K562 (cell line): Measurements from ENCODE around the gene PSMA8. TPM values are rescaled to one million over a fixed set of nuclear protein-coding genes. Genes with fewer than 3 reads are reported as not detected.
"Not testable (repeated sequence)": the region's sequence is repeated elsewhere in the genome, so short reads cannot be mapped to it uniquely, and the experiment has no call there.

Experiments
- ATAC-seq: fragments of 200-7000 bp; cut with Tn5 transposase; 3 replicates; pipeline ENCODE4 v1.9.1; 2020; ENCODE audit warnings: moderate library complexity
- BruUV-seq: library from RNA; stranded (reverse); fragments of 400-500 nt; replicated peaks from 2 replicates; lab custom pipeline; 2021; lab: Mats Ljungman, UMichigan
- CTCF ChIA-PET: fragments of 300-600 bp; formaldehyde crosslinking; extraction: SDS; loops from one replicate; lab custom pipeline; 2021; ENCODE audit warnings: low intra/inter-chr PET ratio; lab: Yijun Ruan, JAX
- POLR2A ChIA-PET: fragments of 300-600, 350-650 bp; sonication (Branson Sonifier 250); formaldehyde crosslinking; extraction: SDS; loops from one replicate; lab custom pipeline; 2021; ENCODE audit warnings: antibody characterized with exemption, inconsistent platforms; lab: Yijun Ruan, JAX
- DNase-seq, 4 experiments: peaks; one replicate each; pipeline versions ENCODE4 v3.0.0 to v3.0.0-alpha.2; 2011 to 2018; ENCODE audit warnings: low spot score in 3 of 4, mixed read lengths in 3 of 4; ENCODE audit errors: extremely low read depth in 1 of 4
- FAIRE-seq: peaks from 2 replicates; lab custom pipeline; 2011; peaks lifted over from hg19 to GRCh38; lab: Jason Lieb, UNC
- H2AFZ ChIP-seq: 2 replicates; pipeline ENCODE4 v1.6.0; 2011; ENCODE audit warnings: low read depth, low read length, control low read depth, inconsistent platforms
- H3K27ac ChIP-seq: fragments of 200-600 bp; 3 replicates; pipeline ENCODE4 v1.8.0; 2011; ENCODE audit warnings: low read depth, mild to moderate bottlenecking, control low read depth, inconsistent platforms, low read length, moderate library complexity, mixed read lengths; ENCODE audit errors: extremely low read depth
- H3K27me3 ChIP-seq, 2 experiments: fragments of 300-600 bp in 1 of 2; 2 replicates in 1 of 2; 3 replicates in 1 of 2; pipeline versions ENCODE4 v1.6.0 to v1.8.0; 2011; ENCODE audit warnings: inconsistent platforms in 2 of 2, low read length in 2 of 2, mild to moderate bottlenecking in 1 of 2, mixed read lengths in 1 of 2, moderate library complexity in 1 of 2; ENCODE audit not compliant: control insufficient read depth in 2 of 2, insufficient read depth in 2 of 2
- H3K36me3 ChIP-seq: fragments of 300-600 bp; 3 replicates; pipeline ENCODE4 v1.8.0; 2011; ENCODE audit warnings: mild to moderate bottlenecking, low read length, inconsistent platforms; ENCODE audit not compliant: control insufficient read depth, insufficient read depth
- H3K4me1 ChIP-seq, 2 experiments: fragments of 200-600 bp in 1 of 2; replicated peaks in 1 of 2; 2 replicates in 1 of 2; 3 replicates in 1 of 2; pipeline versions ENCODE4 v1.5.1 to v1.8.0; 2011; ENCODE audit warnings: inconsistent platforms in 2 of 2, low read length in 2 of 2, mild to moderate bottlenecking in 1 of 2, mixed read lengths in 1 of 2, moderate library complexity in 1 of 2; ENCODE audit not compliant: control insufficient read depth in 2 of 2, insufficient read depth in 2 of 2
- H3K4me2 ChIP-seq: 2 replicates; pipeline ENCODE4 v1.6.1; 2011; ENCODE audit warnings: low read length, control low read depth, inconsistent platforms, mixed read lengths; ENCODE audit not compliant: insufficient read depth
- H3K4me3 ChIP-seq: fragments of 200-600 bp; sonication (generic), shearing (Covaris generic); 2 replicates; pipeline ENCODE4 v1.5.1; 2016; ENCODE audit warnings: control low read depth, inconsistent platforms
- H3K79me2 ChIP-seq: fragments of 200-600 bp; 3 replicates; pipeline ENCODE4 v1.8.0; 2011; ENCODE audit warnings: low read length, inconsistent platforms; ENCODE audit not compliant: control insufficient read depth, insufficient read depth
- H3K9ac ChIP-seq, 2 experiments: 2 replicates each; pipeline versions ENCODE4 v1.6.0 to v1.6.1; 2011; ENCODE audit warnings: low read depth in 2 of 2, low read length in 2 of 2, control low read depth in 1 of 2, inconsistent platforms in 1 of 2, mild to moderate bottlenecking in 1 of 2, mixed read lengths in 1 of 2; ENCODE audit not compliant: insufficient read depth in 1 of 2
- H3K9me1 ChIP-seq: one replicate; pipeline ENCODE4 v1.6.0; 2011; ENCODE audit warnings: inconsistent platforms, mild to moderate bottlenecking, low read length, moderate library complexity; ENCODE audit not compliant: control insufficient read depth, insufficient read depth
- H3K9me3 ChIP-seq: replicated peaks from 2 replicates; pipeline ENCODE4 v1.5.1; 2011; ENCODE audit warnings: low read depth, low read length, inconsistent platforms; ENCODE audit not compliant: control insufficient read depth, insufficient read depth
- H4K20me1 ChIP-seq: replicated peaks from 2 replicates; pipeline ENCODE4 v1.6.1; 2011; ENCODE audit warnings: low read length, inconsistent platforms, mixed read lengths; ENCODE audit not compliant: control insufficient read depth, insufficient read depth
- GABPA ChIP-seq: fragments of 200-800 bp; sonication (Bioruptor generic); conservative IDR thresholded peaks from 2 replicates; pipeline ENCODE4 v1.6.1; 2016; ENCODE audit warnings: low read depth, missing genetic modification characterization, missing compliant biosample characterization
- WGBS: fragments of 100-300 bp; shearing (Covaris generic); methylation state at CpG from one replicate; pipeline ENCODE4 v1.1.6; 2016; ENCODE audit warnings: low coverage, mixed read lengths; ENCODE audit not compliant: insufficient coverage; ENCODE audit errors: missing lambda C conversion rate; 5-methylcytosine and 5-hydroxymethylcytosine counted together
- in situ Hi-C: fragments of 300-500 bp; cut with MboI; formaldehyde crosslinking; loops from 4 replicates; pipeline ENCODE4 v1.15.0; 2018; ENCODE audit warnings: inconsistent platforms, mixed read lengths
- intact Hi-C: fragments of 100-400 bp; cut with micrococcal nuclease; formaldehyde crosslinking; loops from 2 replicates; pipeline ENCODE4 v1.14.2; 2022
- polyA plus RNA-seq, 8 experiments: library from polyadenylated mRNA; depleted of rRNA in 4 of 8; stranded (reverse) in 5 of 8; unstranded in 3 of 8; fragments of >200 nt; fragmentation: Nextera tagmentation in 2 of 8; fragmentation: Illumina TruSeq in 1 of 8; extraction: Ambion mirVana in 2 of 8; extraction: Trizol in 1 of 8; gene quantifications; 2 replicates each; pipeline versions ENCODE4 v1.2.1 to v1.2.3, GENCODE V29; 2011 to 2014; ENCODE audit warnings: inconsistent platforms in 1 of 8, missing spikeins in 1 of 8
- total RNA-seq, 7 experiments: library from RNA; depleted of rRNA in 6 of 7; stranded (reverse); fragments of >200 nt in 6 of 7; fragmentation: Illumina TruSeq in 2 of 7; extraction: Trizol in 2 of 7; gene quantifications; 2 replicates each; pipeline versions ENCODE4 v1.2.1 to v1.2.3, GENCODE V29; 2011 to 2021; ENCODE audit warnings: low replicate concordance in 1 of 7
- TF ChIP-seq, protein P1 (sequence below): fragments of 250-450 bp; sonication (Bioruptor Pico); IDR thresholded peaks from 2 replicates; pipeline ENCODE4 v1.4.0; 2020; ENCODE audit warnings: mild to moderate bottlenecking, moderate library complexity

Gene PSMA8
- total and polyA plus RNA-seq, 9 of the 15 experiments (the other 6 are each of a cell fraction or from before 2014, with no cell fraction given): not detected

DNA sequence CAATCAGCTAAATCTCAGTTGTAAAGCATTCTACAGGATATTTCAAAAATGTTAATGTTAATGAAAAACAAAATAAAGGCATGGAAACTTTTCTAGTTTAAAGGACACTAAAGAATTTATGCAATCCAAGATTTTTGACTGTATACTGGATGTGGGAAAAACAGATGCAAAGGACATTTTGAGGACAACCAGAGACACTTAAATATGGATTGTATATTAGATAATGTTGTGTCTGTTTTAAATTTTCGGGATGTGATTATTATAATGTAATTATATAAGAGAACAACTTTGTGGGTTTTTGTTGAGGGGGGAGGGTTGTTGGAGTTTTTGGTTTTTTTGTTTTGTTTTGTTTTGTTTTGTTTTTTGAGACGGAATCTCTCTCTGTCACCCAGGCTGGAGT lies 30.9 kb downstream of the PSMA8 start (continued):
- TF ChIP-seq, protein P1, sequence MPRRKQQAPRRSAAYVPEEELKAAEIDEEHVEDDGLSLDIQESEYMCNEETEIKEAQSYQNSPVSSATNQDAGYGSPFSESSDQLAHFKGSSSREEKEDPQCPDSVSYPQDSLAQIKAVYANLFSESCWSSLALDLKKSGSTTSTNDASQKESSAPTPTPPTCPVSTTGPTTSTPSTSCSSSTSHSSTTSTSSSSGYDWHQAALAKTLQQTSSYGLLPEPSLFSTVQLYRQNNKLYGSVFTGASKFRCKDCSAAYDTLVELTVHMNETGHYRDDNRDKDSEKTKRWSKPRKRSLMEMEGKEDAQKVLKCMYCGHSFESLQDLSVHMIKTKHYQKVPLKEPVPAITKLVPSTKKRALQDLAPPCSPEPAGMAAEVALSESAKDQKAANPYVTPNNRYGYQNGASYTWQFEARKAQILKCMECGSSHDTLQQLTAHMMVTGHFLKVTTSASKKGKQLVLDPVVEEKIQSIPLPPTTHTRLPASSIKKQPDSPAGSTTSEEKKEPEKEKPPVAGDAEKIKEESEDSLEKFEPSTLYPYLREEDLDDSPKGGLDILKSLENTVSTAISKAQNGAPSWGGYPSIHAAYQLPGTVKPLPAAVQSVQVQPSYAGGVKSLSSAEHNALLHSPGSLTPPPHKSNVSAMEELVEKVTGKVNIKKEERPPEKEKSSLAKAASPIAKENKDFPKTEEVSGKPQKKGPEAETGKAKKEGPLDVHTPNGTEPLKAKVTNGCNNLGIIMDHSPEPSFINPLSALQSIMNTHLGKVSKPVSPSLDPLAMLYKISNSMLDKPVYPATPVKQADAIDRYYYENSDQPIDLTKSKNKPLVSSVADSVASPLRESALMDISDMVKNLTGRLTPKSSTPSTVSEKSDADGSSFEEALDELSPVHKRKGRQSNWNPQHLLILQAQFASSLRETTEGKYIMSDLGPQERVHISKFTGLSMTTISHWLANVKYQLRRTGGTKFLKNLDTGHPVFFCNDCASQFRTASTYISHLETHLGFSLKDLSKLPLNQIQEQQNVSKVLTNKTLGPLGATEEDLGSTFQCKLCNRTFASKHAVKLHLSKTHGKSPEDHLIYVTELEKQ (CRISPR knock-in tag): no peak
- TF ChIP-seq GABPA (tag): no peak
- TF ChIP-seq, all 486 proteins: peak for 0

DNA sequence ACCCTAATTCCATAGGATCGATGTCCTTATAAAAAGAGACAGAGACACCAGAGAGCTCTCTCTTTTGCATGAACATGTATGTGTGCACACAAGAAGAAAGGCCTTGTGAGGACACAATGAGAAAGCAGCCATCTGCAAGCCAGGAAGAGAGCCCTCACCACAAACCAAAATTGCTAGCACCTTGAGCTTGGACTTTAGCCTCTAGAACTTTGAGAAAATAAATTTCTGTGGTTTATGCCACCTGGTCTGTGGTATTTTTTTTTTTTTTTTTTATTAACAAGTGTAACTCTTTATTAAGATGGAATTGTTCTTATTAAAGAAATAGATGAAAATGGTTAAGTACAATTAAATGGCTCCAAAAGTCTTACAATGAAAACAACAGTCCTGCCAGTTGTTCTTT lies 33.9 kb downstream of the PSMA8 start:
- H3K27me3 ChIP-seq, H3K9me3 ChIP-seq, H3K79me2 ChIP-seq, H3K36me3 ChIP-seq, POLR2A ChIA-PET, DNase-seq, ATAC-seq, H3K4me3 ChIP-seq, H3K9ac ChIP-seq, H3K4me1 ChIP-seq, H3K9me1 ChIP-seq, H4K20me1 ChIP-seq, H2AFZ ChIP-seq, H3K27ac ChIP-seq, FAIRE-seq, H3K4me2 ChIP-seq, BruUV-seq, CTCF ChIA-PET, in situ Hi-C loops, intact Hi-C loops: not testable (repeated sequence)
- WGBS: 5% methylated on average over 1 of the region's 1 CpG
